OCI-LY1 (cell line): Measurements from ENCODE around the gene RNF25.

Source experiments
- H2AFZ ChIP-seq: fragments of 200-600 bp; sonication (generic), shearing (Covaris generic); 2 replicates; pipeline ENCODE4 v1.6.0; 2014; ENCODE audit warnings: antibody characterized with exemption, mild to moderate bottlenecking, low read length
- H3F3A ChIP-seq: fragments of 200-600 bp; sonication (generic), shearing (Covaris generic); 2 replicates; pipeline ENCODE4 v1.6.0; 2014; ENCODE audit warnings: mild to moderate bottlenecking, antibody characterized with exemption, low read length, moderate library complexity; ENCODE audit not compliant: insufficient read depth
- H3K27ac ChIP-seq: fragments of 200-600 bp; sonication (generic); 2 replicates; pipeline ENCODE4 v1.5.1; 2014; ENCODE audit warnings: low read length, mixed run types, mild to moderate bottlenecking, low read depth; ENCODE audit not compliant: poor library complexity, severe bottlenecking
- H3K27me3 ChIP-seq: fragments of 200-600 bp; sonication (generic); 2 replicates; pipeline ENCODE4 v1.6.0; 2014; ENCODE audit warnings: antibody characterized with exemption, mild to moderate bottlenecking, low read length, moderate library complexity; ENCODE audit not compliant: insufficient read depth
- H3K36me3 ChIP-seq: fragments of 200-600 bp; sonication (generic); 2 replicates; pipeline ENCODE4 v1.6.1; 2014; ENCODE audit warnings: mild to moderate bottlenecking, antibody characterized with exemption, low read length, moderate library complexity, mixed read lengths; ENCODE audit not compliant: insufficient read depth
- H3K4me1 ChIP-seq: fragments of 200-600 bp; sonication (generic); 2 replicates; pipeline ENCODE4 v1.5.1; 2014; ENCODE audit warnings: mild to moderate bottlenecking, low read length, moderate library complexity; ENCODE audit not compliant: insufficient read depth, severe bottlenecking
- H3K4me2 ChIP-seq: fragments of 200-600 bp; sonication (generic), shearing (Covaris generic); 2 replicates; pipeline ENCODE4 v1.6.1; 2014; ENCODE audit warnings: low read length
- H3K4me3 ChIP-seq: fragments of 200-600 bp; sonication (generic); 2 replicates; pipeline ENCODE4 v1.5.1; 2014; ENCODE audit warnings: low read length, low read depth, mild to moderate bottlenecking, mixed read lengths; ENCODE audit not compliant: poor library complexity, severe bottlenecking
- H3K79me2 ChIP-seq: fragments of 200-600 bp; shearing (Covaris generic); 2 replicates; pipeline ENCODE4 v1.6.1; 2016; ENCODE audit warnings: mixed run types, low read length, mixed read lengths; ENCODE audit not compliant: insufficient read depth
- H3K9ac ChIP-seq: fragments of 200-600 bp; sonication (generic), shearing (Covaris generic); 2 replicates; pipeline ENCODE4 v1.6.1; 2014; ENCODE audit warnings: mild to moderate bottlenecking, low read length, mixed read lengths
- H3K9me2 ChIP-seq: fragments of 200-600 bp; sonication (generic), shearing (Covaris generic); 2 replicates; pipeline ENCODE4 v1.6.1; 2014; ENCODE audit warnings: low read depth, mild to moderate bottlenecking, low read length, mixed read lengths
- H3K9me3 ChIP-seq: fragments of 200-600 bp; shearing (Covaris generic); 2 replicates; pipeline ENCODE4 v1.6.1; 2014; ENCODE audit warnings: low read length, mixed read lengths
- H4K20me1 ChIP-seq: fragments of 200-600 bp; sonication (generic), shearing (Covaris generic); 2 replicates; pipeline ENCODE4 v1.6.0; 2016; ENCODE audit warnings: mild to moderate bottlenecking, low read length; ENCODE audit not compliant: insufficient read depth
- CTCF ChIP-seq: fragments of 200-600 bp; sonication (generic), shearing (Covaris generic); IDR thresholded peaks from 2 replicates; pipeline ENCODE4 v1.5.1; 2017; ENCODE audit warnings: mild to moderate bottlenecking, antibody characterized with exemption, low read length, moderate library complexity, mixed read lengths
- EZH2 ChIP-seq: fragments of 200-600 bp; sonication (generic), shearing (Covaris generic); IDR thresholded peaks from 2 replicates; pipeline ENCODE4 v1.8.0; 2017; ENCODE audit warnings: borderline replicate concordance, mixed run types, mild to moderate bottlenecking, antibody characterized with exemption, low read length, moderate library complexity, mixed read lengths

The RNF25 gene

GRCh38 chr2:218671097-218671653, 627 bp downstream of the RNF25 start:
- no peaks in the 10 kb centered on the region for H3K9me2 ChIP-seq
- peaks cover 4% of the 10 kb centered on the region; the same call in 1 of the 2 replicates for H3K79me2 ChIP-seq
- peaks cover 21% of the 10 kb centered on the region for H3K36me3 ChIP-seq
- no peaks in the 10 kb centered on the region for H3K9me3 ChIP-seq
- H3F3A ChIP-seq, result no peaks in the 10 kb centered on the region
- no peak overlapping the region for H3K27ac ChIP-seq
- peaks cover 17% of the 10 kb centered on the region for H3K4me1 ChIP-seq
- no peak overlapping the region for H2AFZ ChIP-seq
- peak overlapping the region; percentile 100 for H3K4me2 ChIP-seq
- peak overlapping the region; percentile 82 for H3K4me3 ChIP-seq
- H3K27me3 ChIP-seq, result no peaks in the 10 kb centered on the region
- H4K20me1 ChIP-seq, result no peaks in the 10 kb centered on the region
- peak overlapping the region; percentile 76 for H3K9ac ChIP-seq
- TF ChIP-seq CTCF, result no peak

GRCh38 chr2:218664653-218665052, 7.1 kb downstream of the RNF25 start:
- Histone ChIP-seq H3K36me3 (peaks cover 69% of the 10 kb centered on the region), H3K9me3 (no peaks in the 10 kb centered on the region), H3F3A (no peaks in the 10 kb centered on the region)

GRCh38 chr2:218663901-218664300, 7.9 kb downstream of the RNF25 start:
- peaks cover 7% of the 10 kb centered on the region for H3K79me2 ChIP-seq
- no peak overlapping the region for H3K4me3 ChIP-seq
- H3F3A ChIP-seq, result no peaks in the 10 kb centered on the region
- no peaks in the 10 kb centered on the region for H4K20me1 ChIP-seq
- H3K9me3 ChIP-seq, result no peaks in the 10 kb centered on the region
- H3K27ac ChIP-seq, result no peak overlapping the region
- no peak for TF ChIP-seq EZH2
- no peak for TF ChIP-seq CTCF
- peaks cover 69% of the 10 kb centered on the region for H3K36me3 ChIP-seq
- no peak overlapping the region for H2AFZ ChIP-seq
- peaks cover 11% of the 10 kb centered on the region for H3K4me1 ChIP-seq
- no peak overlapping the region for H3K4me2 ChIP-seq
- no peak overlapping the region for H3K9ac ChIP-seq
- no peaks in the 10 kb centered on the region for H3K9me2 ChIP-seq
- H3K27me3 ChIP-seq, result no peaks in the 10 kb centered on the region

More at GRCh38 chr2:218664653-218665052, 7.1 kb downstream of the RNF25 start:
- H3K9me2 ChIP-seq, result no peaks in the 10 kb centered on the region
- H3K79me2 ChIP-seq, result peaks cover 7% of the 10 kb centered on the region
- H4K20me1 ChIP-seq, result no peaks in the 10 kb centered on the region
- no peak overlapping the region for H3K9ac ChIP-seq
- no peak overlapping the region for H3K4me2 ChIP-seq
- H2AFZ ChIP-seq, result no peak overlapping the region
- H3K4me1 ChIP-seq, result peaks cover 11% of the 10 kb centered on the region
- no peaks in the 10 kb centered on the region for H3K27me3 ChIP-seq
- no peak overlapping the region for H3K4me3 ChIP-seq
- no peak for TF ChIP-seq EZH2
- no peak for TF ChIP-seq CTCF
- no peak overlapping the region for H3K27ac ChIP-seq
